Gastroesophageal sphincter (tissue), 3 donors: ENCODE measurements around the gene S100A9.

Experiments
- POLR2A ChIP-seq, 2 donors: fragments of 450-650 bp; IDR thresholded peaks; one replicate each; pipeline ENCODE4 v1.6.1; 2017; ENCODE audit warnings: antibody characterized with exemption in 2 of 2, mild to moderate bottlenecking in 2 of 2, moderate library complexity in 1 of 2
- POLR2AphosphoS5 ChIP-seq: sonication (generic); formaldehyde crosslinking; IDR thresholded peaks from one replicate; pipeline ENCODE4 v1.6.1; 2017; ENCODE audit warnings: antibody characterized with exemption
- TF ChIP-seq, protein P1 (sequence below), 4 experiments: fragments of 200-600 bp in 2 of 4; fragments of 450-650 bp in 2 of 4; sonication (generic) in 1 of 4; IDR thresholded peaks; one replicate each; pipeline ENCODE4 v1.5.1; 2017 to 2019; ENCODE audit warnings: antibody characterized with exemption in 4 of 4, mild to moderate bottlenecking in 2 of 4, moderate library complexity in 2 of 4

DNA sequence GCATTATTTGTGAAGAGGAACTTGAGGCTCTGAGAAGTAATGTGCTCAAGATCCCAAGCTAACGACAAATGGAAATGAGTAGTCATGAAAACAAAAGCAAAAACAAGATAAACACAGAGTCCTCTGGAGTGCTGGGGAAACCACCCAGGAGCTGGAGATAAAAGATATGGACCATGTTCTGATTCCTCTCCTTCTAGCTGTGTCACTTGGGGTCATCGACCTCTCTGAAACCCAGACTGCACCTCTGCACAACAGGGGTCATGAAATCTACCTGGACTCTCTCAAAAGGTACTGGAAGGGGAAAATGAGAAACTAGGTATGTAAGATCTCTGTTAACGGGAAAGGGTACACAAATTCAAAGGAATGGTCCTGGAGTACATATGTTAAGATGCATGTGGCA lies 15.5 kb upstream of the S100A9 start:
- no peak for TF ChIP-seq POLR2A (IDR thresholded peaks at IDR 0.05)
- TF ChIP-seq, protein P1, sequence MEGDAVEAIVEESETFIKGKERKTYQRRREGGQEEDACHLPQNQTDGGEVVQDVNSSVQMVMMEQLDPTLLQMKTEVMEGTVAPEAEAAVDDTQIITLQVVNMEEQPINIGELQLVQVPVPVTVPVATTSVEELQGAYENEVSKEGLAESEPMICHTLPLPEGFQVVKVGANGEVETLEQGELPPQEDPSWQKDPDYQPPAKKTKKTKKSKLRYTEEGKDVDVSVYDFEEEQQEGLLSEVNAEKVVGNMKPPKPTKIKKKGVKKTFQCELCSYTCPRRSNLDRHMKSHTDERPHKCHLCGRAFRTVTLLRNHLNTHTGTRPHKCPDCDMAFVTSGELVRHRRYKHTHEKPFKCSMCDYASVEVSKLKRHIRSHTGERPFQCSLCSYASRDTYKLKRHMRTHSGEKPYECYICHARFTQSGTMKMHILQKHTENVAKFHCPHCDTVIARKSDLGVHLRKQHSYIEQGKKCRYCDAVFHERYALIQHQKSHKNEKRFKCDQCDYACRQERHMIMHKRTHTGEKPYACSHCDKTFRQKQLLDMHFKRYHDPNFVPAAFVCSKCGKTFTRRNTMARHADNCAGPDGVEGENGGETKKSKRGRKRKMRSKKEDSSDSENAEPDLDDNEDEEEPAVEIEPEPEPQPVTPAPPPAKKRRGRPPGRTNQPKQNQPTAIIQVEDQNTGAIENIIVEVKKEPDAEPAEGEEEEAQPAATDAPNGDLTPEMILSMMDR (IDR thresholded peaks at IDR 0.05), result no peak
- TF ChIP-seq POLR2AphosphoS5, result no peak
